HUDEP-2 (cell line): ENCODE data around the gene SH2D6.
A peak's percentile ranks its signal among the peaks of the same experiment; 100 is the strongest.
"Not testable (repeated sequence)": the region's sequence is repeated elsewhere in the genome, so short reads cannot be mapped to it uniquely, and the experiment has no call there.

Experiments
- DNase-seq, 76 experiments: peaks; one replicate each; lab custom pipeline; 2025; ENCODE audit not compliant: unreplicated experiment in 76 of 76; lab: John Stamatoyannopoulos, UW

SH2D6 gene

GRCh38 chr2:85458601-85459563 is 40.4 kb downstream of the SH2D6 start:
- no peak for DNase-seq

GRCh38 chr2:85459771-85460170 is 41.3 kb downstream of the SH2D6 start:
- no peak for DNase-seq

- no peak for DNase-seq
These were observed 43.8 kb downstream of the SH2D6 start for GRCh38 chr2:85462322-85462721.

- DNase-seq = no peak
These were observed 49.7 kb downstream of the SH2D6 start for GRCh38 chr2:85468096-85468703.

- peak in 41 of 76 experiments; percentile 4 to 63 (median 29) for DNase-seq
These were observed 50.3 kb downstream of the SH2D6 start for GRCh38 chr2:85468704-85469349.

- no peak for DNase-seq
These were observed 52.6 kb downstream of the SH2D6 start for GRCh38 chr2:85470850-85471800.

DNA sequence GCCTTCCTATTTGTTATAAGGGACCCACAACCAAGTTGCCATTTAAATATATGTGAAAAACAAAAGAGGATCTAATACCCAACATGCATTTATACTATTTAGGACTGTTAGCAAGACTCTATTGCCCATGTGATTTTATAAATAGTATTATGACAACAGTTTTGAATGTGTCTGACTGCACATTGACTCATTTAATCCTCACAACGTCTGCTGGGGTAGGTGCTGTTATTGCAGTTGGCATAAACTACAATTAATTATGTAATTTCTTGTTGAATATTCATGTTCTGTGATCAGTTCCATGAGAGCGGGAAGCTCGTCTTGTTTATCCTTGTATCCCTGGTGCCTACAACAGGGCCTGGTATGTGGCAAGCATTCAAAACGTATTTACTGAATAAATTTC is 53.7 kb downstream of the SH2D6 start:
- no peak for DNase-seq

- no peak for DNase-seq
These were observed 57.4 kb downstream of the SH2D6 start for GRCh38 chr2:85475799-85476490.

DNA sequence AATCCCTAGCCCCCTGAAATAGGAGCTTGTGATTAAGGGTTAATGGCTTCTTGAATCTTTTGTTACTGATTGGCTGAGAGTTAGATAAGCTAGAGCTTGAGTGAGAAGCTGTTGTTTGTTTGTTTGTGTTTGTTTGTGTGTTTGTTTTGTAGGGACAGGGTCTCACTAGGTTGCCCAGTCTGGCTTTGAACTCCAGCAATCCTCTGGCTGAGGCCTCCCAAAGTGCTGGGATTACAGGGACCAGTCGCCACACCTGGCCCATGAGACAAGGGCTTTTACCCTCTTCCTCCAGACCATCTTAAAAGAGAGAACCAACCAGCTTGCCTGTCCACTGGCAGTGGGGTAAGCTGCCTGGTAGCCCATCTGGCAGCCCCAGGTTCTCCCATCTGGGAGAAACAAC is 58.1 kb downstream of the SH2D6 start:
- DNase-seq = no peak

DNA sequence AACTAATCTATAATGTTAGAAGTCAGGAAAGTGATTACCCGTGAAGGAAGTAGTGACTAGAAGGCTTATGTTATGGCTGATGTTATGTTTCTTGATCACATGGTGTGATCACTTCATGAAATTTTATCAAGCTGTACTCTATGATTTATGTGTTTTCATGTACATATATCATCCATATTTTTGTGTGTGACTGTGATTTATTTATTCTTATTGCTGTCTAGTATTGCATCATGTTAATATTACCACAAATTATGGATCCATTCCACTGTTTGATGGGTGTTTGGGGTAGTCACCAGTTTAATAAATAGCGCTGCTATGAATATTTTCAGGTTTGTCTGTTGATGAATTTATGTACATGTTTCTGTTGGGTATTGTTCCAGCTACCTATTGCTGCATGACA is 59.4 kb downstream of the SH2D6 start:
- no peak for DNase-seq

GRCh38 chr2:85481818-85482777 is 63.6 kb downstream of the SH2D6 start:
- DNase-seq = no peak

DNA sequence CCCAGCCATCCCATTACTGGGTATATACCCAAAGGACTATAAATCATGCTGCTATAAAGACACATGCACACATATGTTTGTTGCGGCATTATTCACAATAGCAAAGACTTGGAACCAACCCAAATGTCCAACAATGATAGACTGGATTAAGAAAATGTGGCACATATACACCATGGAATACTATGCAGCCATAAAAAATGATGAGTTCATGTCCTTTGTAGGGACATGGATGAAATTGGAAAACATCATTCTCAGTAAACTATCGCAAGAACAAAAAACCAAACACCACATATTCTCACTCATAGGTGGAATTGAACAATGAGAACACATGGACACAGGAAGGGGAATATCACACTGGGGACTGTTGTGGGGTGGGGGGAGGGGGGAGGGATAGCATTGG is 66.1 kb downstream of the SH2D6 start:
- DNase-seq = not testable (repeated sequence)

- DNase-seq = no peak
These were observed 67.3 kb downstream of the SH2D6 start for GRCh38 chr2:85485815-85486214.
